GM19238 (cell line): Measurements from ENCODE around the gene ARSA.
"Not testable (repeated sequence)": the region's sequence is repeated elsewhere in the genome, so short reads cannot be mapped to it uniquely, and the experiment has no call there.

ENCODE experiments used
- DNase-seq: peaks from one replicate; pipeline ENCODE4 v3.0.0; 2011; ENCODE audit warnings: low spot score; ENCODE audit not compliant: insufficient read length

Gene ARSA

DNA sequence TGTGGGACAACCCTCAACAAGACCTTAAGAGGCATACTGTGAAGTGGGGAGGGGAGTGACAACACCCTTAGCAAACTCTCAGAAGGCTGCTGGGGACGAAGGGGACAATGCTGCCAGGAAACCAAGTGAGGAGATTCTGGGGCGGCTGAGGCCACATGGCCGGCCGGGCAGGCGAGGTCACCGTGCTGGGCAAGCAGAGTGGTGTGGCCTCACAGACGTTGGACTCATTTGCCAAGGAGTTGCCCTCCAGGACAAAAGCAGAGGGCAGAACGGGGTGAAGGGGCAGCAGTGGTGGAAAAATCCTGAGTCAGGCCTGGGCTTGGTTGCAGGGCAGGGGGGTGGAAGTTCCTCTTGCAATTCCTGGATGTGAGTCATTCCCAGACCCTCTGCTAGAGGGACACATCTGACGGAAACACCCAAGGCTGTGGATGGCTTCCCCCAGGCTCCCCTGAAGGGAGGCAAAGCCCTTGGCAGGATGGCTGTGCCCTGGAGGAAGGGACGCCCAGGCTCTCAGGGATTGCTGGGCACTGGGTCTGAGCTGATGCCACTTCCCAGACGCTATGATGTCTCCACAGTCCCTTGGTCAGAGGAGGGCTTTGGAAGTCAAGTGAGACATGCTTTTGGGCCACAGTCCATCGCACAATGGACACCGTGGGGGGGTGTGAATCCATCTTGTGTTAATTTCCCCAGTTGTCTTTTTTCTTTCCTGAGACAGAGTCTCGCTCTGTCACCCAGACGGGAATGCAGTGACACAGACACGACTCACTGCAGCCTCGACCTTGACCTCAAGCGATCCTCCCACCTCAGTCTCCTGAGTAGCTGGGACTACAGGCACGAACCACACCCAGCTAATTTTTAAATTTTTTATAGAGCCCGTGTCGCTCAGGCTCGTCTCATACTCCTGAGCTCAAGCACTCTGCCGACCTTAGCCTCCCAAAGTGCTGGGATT, 28.4 kb upstream of the ARSA start:
- DNase-seq: no peak

DNA sequence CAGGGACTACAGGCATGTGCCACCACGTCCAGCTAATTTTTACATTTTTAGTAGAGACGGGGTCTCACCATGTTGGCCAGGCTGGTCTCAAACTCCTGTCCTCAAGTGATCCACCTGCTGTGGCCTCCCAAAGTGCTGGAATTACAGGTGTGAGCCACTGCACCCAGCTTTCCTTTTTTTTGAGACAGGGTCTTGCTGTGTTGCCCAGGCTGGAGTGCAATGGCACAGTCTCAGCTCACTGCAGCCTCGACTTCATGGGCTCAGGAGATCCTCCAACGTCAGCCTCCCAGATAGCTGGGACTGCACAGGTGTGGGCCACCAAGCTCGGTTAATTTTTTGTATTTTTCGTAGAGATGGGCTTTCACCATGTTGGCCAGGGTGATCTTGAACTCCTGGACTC, 26.7 kb upstream of the ARSA start:
- not testable (repeated sequence) for DNase-seq

DNA sequence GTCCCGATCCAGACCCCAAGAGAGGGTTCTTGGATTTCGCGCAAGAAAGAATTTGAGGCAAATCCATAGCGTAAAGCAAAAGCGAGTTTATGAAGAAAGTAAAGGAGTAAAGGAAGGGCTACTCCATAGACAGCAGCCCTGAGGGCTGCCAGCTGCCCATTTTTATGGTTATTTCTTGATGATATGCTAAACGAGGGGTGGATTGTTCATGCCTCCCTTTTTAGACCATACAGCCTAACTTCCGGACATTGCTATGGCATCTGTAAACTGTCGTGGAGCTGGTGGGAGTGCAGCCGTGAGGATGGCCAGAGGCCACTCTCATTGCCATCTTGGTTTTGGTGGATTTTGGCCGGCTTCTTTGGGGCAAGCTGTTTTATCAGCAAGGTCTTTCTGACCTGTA, 25.3 kb upstream of the ARSA start:
- DNase-seq: no peak

DNA sequence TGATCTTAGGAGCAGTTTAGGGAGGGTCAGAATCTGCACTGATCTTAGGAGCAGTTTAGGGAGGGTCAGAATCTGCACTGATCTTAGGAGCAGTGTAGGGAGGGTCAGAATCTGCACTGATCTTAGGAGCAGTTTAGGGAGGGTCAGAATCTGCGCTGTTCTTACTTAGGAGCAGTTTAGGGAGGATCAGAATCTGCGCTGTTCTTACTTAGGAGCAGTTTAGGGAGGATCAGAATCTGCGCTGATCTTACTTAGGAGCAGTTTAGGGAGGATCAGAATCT, 15.8 kb upstream of the ARSA start:
- not testable (repeated sequence) for DNase-seq

DNA sequence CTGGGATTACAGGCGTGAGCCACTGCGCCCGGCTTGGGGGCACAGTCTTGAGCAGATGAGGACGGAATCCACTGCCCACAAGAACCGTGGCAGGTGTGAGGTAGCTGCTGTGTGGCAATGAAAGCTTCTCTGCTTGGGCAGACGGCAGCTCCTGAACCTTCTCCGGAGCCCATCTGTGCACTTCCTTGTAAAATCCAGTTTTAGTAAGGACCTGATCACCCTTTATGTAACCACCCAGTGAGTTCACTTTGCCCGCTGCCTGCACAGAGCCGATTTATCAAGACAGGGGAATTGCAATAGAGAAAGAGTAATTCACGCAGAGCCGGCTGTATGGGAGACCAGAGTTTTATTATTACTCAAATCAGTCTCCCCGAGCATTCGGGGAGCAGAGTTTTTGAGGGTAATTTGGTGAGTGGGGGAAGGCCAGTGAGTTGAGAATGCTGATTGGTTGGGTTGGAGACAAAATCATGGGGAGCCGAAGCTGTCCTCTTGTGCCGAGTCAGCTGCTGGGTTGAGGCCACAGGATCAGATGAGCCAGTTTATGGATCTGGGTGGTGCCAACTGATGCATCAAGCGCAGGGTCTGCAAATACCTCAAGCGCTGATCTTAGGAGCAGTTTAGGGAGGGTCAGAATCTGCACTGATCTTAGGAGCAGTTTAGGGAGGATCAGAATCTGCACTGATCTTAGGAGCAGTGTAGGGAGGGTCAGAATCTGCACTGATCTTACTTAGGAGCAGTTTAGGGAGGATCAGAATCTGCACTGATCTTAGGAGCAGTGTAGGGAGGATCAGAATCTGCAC, 15.3 kb upstream of the ARSA start:
- not testable (repeated sequence) for DNase-seq

DNA sequence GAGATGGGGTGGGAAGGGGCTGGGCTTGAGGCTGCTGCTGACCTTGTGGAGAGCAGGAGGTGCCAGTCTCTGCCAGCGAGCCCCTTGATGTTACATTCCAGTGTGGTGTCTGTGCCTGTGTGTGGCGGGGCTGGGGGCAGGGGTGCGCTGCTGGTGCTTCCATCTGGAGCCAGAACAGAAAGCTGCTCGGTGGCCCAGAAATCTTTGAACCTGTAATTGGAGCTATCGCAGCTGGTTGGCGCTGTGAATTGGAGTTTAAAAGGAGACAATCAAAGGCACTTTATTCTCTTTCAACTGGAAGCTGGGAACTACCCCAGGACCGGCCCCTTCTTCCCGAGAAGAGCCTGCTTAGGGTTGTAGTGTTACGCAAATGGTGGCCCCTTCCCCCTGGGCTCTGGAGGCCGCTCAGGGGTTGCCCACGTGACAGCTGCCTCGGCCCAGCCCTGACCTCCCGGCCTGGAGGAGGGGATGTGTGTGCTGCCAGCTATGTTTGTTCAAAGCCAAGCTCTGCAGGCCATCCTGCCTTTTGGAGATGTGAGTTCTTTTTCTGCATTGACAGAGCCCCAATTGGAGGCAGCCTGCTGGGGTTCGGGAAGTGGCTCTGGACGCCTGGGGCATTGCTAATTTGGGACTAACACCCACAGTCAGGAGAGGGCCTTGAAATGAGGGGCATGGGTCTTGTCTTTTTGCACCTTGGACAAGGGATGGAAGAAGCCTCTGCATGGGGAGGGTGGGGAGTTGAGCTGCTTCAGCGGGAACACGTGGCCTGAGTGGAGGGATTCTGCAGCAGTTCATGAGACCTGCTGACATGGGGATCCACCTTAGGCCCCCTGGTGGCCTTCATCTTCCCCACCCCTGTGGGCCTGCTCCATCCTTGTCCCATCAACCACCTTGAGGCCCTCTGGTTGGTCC, 14.0 kb upstream of the ARSA start:
- no peak for DNase-seq

DNA sequence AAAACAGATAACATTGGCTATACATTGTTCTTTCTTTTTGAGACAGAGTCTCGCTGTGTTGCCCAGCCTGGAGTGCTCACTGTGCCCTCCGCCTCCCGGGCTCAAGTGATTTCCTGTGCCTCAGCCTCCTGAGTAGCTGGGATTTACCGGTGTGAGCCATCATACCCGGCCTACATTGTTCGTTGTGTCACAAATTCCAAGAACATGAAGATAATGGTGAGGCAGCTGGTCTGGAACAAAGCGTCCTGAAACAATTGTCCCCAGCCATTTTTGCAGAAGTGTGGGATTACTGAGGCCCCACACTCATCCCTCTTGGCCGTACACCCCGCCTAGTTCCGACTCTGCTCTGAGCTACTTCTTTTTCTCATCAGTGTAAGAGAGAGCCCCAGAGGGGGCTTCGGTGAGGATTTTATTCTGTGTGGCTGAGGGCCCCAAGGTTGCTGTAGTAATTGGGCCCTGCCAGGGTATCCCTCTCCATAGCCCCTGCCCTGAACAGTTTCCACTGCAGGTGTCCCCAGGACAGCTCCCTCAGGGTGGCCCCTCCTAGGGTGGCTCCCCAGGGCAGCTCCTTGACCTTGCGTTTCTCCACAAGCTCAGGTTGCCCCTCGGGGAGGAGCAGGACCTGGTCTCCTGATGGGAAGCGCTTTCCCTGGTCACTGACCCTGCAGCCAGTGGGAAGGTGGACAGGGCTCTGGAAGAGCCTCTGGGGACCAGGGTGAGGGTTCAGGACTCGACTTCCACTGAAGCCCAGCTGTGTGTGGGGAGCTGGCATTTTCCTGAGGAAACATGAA, 13.1 kb upstream of the ARSA start:
- no peak for DNase-seq

DNA sequence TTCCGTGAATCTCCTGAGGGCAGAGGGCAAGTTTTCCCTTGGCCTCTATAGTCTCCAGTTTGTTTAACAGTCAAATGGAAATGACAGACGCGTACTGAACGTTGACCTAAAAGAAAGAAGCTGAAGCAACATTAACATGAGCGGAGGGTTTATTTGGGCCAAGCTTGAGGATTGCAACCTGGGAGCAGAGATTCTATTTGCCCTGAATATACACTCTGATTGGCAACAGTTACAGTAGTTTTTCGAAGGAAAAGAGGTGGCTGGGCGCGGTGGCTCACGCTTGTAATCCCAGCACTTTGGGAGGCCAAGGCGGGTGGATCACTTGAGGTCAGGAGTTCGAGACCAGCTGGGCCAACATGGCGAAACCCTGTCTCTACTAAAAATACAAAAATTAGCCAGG, 12.3 kb upstream of the ARSA start:
- not testable (repeated sequence) for DNase-seq

DNA sequence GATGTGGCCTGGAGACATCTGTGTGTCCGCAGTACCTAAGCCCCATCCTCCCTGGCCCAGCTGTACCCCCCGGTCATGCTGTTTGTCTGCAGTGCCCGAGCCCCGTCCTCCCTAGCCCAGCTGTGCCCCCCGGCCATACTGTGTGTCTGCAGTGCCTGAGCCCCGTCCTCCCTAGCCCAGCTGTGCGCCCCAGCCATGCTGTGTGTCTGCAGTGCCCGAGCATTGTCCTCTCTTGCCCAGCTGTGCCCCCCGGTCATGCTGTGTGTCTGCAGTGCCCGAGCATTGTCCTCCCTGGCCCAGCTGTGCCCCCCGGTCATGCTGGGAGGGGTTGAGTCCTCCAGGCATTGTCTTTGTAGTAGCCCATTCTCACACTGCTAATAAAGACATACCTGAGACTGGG, 7.6 kb upstream of the ARSA start:
- DNase-seq: no peak

DNA sequence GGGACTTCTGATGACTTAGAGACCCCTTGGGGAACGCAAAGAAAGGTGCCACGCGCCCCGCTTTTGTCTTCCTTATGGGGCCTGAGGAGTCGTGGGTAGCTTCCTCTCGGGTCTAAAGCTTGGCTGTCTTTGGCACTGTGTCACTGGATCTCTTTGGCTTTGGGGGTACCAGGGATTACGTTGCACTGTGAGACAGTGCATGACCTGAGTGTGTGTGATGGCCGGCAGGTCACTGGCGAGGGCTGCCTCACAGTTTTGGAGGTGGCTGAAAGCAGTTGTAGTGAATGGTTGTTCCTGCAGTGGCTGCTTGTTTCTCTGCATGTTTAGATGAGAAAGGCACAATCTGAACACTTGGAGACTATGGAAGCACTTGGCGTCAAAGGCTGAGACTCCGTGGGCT, 5.8 kb upstream of the ARSA start:
- DNase-seq: no peak

DNA sequence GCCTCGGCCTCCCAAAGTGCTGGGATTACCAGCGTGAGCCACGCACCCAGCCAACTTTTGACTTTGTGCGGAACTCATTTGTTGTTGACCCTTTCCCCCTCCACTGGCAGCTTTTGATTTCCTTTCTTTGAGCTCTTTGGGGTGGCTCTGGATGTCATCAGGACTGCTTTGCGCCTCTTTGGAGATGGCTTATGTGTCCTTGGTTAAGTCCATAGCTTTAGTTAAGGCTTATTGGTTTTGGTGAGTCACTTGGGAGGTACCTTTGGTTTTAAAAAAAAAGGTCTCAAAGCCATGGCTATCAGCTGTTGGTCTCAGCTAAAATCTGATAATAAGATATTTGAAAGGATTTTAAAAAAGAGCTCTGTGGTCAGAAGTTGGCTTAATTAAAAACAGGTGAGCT, 5.1 kb upstream of the ARSA start:
- DNase-seq: no peak

DNA sequence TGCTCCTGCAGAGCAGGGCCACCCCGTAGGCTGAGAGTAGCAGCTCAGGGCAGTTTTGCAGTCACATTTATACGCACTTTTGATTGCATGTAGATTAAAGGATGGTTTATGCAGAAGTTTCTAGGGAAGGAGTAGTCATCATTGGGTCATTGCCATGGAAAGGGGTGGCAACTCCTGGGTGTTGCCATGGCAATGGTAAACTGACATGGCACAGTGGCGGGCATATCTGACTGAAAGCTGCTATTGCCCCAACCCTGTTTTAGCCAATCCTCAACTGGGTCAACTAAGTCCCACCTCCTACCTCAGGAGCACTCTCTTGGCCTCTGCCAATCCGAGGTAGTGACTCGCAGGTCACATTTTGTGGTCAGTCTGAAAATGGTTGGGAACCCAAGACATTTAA, 2.4 kb upstream of the ARSA start:
- DNase-seq: no peak

DNA sequence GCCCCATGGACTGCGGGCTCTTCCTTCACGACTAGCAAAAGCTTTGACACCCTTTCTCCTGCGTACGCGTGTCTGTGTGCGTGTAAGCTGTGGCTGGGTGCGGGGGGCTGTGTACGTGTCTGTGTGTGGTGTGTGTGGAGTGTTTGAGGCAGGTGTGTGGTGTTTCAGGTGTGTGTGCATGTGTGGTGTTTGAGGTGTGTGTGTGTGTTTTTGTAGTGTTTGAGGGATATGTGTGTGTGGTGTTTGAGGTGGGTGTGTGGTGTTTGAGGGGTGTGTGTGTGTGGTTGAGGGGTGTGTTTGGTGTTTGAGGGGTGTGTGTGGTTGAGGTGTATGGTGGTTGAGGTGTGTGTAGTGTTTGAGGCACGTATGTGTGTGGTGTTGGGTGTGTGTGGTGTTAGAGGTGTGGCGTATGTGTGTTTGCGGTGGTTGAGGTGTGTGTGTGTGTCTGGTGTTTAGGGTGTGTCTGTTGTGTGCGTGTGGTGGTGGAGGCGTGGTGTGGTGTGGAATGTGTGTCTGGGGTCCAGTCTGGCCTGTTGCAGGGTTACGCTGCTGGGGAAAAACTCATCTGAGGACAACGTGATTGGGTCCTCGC, 687 bp upstream of the ARSA start:
- DNase-seq: no peak

DNA sequence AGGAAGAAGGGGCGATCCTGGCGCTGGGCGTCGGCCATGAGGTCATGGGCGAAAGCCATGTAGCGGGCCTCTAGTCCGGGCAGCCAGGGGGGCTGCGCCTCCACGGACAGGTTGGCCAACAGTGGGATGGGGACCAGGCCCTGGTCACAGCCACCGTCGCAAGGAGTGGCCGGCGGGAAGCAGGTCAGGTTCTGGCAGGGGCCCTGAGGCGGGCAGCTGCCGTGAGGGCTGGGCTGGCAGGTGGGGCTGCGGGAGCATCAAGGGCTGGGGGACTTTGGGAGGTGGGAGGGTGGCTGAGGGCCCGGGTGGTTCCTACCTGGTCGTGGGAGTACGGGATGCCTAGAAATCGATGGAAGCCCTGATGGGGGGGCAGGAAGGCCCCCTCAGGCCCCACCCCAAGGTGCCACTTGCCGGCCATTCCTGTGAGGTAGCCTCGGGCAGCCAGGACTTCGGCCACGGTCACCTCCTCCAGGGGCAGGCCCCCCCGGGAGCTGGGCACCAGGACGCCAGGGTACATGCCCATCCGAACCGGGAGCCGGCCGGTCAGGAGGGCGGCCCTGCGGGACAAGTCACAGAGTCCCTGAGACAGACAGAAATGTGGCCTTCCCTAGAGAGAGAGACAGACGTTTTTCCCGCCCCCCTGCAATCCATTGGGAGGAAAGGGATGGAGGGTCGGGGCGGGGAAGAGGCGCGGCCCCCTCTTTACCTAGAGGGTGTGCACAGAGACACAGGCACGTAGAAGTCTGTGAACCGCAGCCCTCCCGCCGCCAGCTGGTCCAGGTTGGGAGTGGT, 906 bp downstream of the ARSA start:
- no peak for DNase-seq

DNA sequence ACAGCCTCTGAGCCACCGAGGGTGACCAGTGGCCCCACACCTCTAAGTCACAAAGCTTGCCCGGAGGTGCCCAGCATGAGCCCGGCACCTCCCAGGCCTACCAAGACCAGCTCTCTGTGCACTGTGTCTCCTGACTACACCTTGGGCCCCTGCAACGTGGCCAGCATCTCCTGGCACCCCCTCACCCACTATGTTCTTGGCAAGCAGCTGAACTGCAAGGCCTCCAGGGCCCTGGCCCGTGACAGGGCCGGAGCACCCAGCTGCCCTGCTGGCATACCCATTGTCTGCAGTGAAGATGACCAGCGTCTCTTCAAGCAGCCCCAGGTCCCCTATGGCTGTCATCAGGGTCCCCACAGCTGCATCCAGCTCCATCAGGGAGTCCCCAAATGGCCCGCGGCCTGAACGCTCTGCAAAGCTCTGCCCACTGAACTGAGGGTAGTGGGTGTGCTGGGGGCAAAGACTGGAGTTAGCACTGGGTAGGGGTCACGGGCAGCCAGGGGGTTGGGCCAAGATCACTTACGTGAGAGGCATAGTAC, 1.6 kb downstream of the ARSA start:
- no peak for DNase-seq

DNA sequence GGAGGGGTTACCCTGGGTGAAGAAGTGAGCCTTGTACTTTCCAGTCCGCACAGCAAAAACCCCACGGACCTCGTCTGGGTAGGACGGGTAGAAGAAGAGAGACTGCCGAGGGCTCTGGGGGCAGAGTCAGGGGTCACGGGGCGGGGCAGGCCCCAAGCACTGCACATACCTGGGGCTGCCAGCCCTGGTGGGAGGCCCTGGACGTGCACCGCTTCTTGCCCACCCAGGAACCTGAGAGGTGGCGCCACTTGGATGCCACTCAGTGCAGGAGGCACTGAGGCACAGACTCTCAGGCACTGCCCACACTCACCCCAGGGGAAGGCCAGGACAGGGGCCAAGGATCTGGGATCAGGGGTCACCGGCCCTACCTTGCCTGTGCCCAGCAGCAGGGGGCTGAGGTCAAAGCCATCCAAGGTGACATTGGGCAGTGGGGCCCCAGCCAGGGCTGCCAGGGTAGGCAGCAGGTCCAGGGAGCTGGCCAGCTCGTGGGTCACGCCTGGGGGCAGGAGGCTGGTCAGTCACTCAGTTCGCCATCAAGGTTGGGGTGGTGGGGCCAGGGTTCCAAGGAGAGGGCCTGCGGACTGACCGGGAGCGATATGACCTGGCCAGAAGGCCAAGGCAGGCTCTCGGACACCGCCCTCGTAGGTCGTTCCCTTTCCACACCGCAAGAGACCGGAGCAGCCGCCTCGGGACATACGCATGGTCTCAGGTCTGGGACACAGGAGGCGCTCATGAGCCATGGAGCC, 2.2 kb downstream of the ARSA start:
- no peak for DNase-seq

DNA sequence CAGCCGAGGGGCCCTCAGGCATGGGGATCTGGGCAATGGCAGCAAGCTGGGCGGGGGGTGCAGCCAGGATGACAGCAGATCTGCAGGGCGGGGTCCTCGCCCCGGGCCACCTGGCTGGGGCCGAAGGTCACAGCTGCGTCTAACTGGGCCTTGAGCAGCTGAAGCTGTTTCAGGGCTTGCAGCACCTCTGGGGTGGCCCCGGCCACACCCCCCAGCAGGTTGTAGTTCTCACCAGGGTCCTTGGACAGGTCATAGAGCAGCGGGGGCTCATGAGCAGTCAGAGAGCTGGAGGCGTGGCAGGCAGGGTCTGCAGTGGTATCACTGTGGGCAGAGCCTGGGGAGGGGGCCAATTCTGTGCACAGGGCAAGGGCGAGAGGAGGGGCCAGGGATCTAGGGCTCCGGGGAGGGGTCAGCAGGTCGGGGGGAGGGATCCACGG, 2.8 kb downstream of the ARSA start:
- DNase-seq: no peak

DNA sequence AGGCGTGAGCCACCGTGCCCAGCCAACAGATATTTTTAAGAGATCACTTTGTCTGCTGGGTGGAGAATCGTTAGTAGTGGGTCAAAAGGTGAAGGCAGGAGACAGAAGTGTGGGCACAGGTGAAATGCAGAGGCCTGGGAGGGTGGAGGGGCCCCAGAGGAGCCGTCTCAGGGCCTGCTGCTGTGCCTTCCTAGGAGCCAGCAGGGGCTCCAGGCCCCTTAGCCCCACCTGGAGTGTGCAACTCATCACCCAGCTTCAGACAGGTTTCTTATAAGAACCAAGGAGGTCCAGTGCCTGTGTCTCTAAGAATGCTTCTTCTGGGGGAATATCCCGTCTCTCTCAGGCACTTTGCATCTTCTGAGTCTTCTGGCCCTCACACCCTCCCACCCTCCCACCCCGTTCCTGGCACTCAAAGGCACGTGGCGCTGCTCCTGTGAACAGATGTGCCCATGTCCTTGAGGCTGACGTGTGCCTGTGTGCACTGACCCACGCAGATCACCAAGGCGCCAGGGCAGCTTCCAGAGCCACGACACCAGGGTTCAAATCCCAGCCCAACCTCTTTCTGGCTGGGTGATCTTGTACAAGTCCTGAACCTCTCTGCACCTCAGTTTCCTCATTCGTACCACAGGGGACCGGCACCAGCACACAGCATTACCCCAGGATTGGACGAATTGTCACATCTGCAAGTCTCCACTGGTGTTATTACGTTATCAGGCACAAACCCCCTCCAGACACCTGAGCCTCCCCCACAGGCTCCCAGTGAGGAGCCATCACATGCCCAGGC, 3.4 kb downstream of the ARSA start:
- DNase-seq: no peak
